PC-3 (cell line): ENCODE measurements around the gene PLCXD1. TPM values are rescaled to one million over a fixed set of nuclear protein-coding genes. Genes with fewer than 3 reads are reported as not detected.

Experiments used
- ATAC-seq: fragments of 200-7000 bp; cut with Tn5 transposase; 2 replicates; pipeline ENCODE4 v1.9.1; 2020; ENCODE audit warnings: mild to moderate bottlenecking, moderate library complexity
- BruUV-seq: library from RNA; stranded (reverse); fragments of 400-500 nt; replicated peaks from 2 replicates; lab custom pipeline; 2021; lab: Mats Ljungman, UMichigan
- CTCF ChIA-PET: fragments of 300-600 bp; sonication (Branson Sonifier 250); formaldehyde crosslinking; loops from one replicate; lab custom pipeline; 2022; ENCODE audit warnings: antibody characterized with exemption; lab: Charles Lee
- POLR2A ChIA-PET: fragments of 300-600 bp; sonication (Branson Sonifier 250); formaldehyde crosslinking; loops from one replicate; lab custom pipeline; 2022; ENCODE audit warnings: antibody characterized with exemption; ENCODE audit not compliant: unreplicated experiment; lab: Charles Lee
- DNase-seq: peaks from one replicate; pipeline ENCODE4 v3.0.0-alpha.2; 2015
- H2AFZ ChIP-seq: fragments of 300-600 bp; sonication (generic); 2 replicates; pipeline ENCODE4 v1.6.0; 2016; ENCODE audit warnings: antibody characterized with exemption, low read length
- H3F3A ChIP-seq: fragments of 300-600 bp; sonication (generic); one replicate; pipeline ENCODE4 v1.6.0; 2017; ENCODE audit warnings: antibody characterized with exemption, low read length, control low read depth, mild to moderate bottlenecking; ENCODE audit not compliant: unreplicated experiment
- H3K27ac ChIP-seq: fragments of 300-600 bp; sonication (generic); 2 replicates; pipeline ENCODE4 v1.5.1; 2016; ENCODE audit warnings: mild to moderate bottlenecking, low read length
- H3K27me3 ChIP-seq: fragments of 300-600 bp; sonication (generic); 2 replicates; pipeline ENCODE4 v1.6.1; 2016; ENCODE audit warnings: low read length, mixed read lengths
- H3K36me3 ChIP-seq: fragments of 300-600 bp; sonication (generic); 2 replicates; pipeline ENCODE4 v1.6.1; 2016; ENCODE audit warnings: low read depth, mixed run types, low read length, mixed read lengths
- H3K4me1 ChIP-seq: fragments of 300-600 bp; sonication (generic); 2 replicates; pipeline ENCODE4 v1.5.1; 2016; ENCODE audit warnings: low read length; ENCODE audit not compliant: insufficient read depth
- H3K4me2 ChIP-seq: fragments of 300-600 bp; sonication (generic); 2 replicates; pipeline ENCODE4 v1.6.0; 2016; ENCODE audit warnings: low read length
- H3K4me3 ChIP-seq: fragments of 300-600 bp; sonication (generic); 2 replicates; pipeline ENCODE4 v1.5.1; 2016; ENCODE audit warnings: mild to moderate bottlenecking, low read length, mixed read lengths
- H3K79me2 ChIP-seq: fragments of 300-600 bp; sonication (generic); 2 replicates; pipeline ENCODE4 v1.6.1; 2017; ENCODE audit warnings: low read length, mixed read lengths
- H3K9ac ChIP-seq: fragments of 300-600 bp; sonication (generic); 2 replicates; pipeline ENCODE4 v1.6.0; 2016; ENCODE audit warnings: mild to moderate bottlenecking, low read length
- H3K9me2 ChIP-seq: fragments of 300-600 bp; sonication (generic); replicated peaks from 2 replicates; pipeline ENCODE4 v1.6.1; 2016; ENCODE audit warnings: mixed run types, low read length, mixed read lengths
- H3K9me3 ChIP-seq: fragments of 300-600 bp; sonication (generic); 2 replicates; pipeline ENCODE4 v1.6.1; 2016; ENCODE audit warnings: low read length, mixed read lengths
- H4K20me1 ChIP-seq: fragments of 300-600 bp; sonication (generic); 2 replicates; pipeline ENCODE4 v1.6.1; 2016; ENCODE audit warnings: low read length, mixed read lengths
- EZH2 ChIP-seq: fragments of 300-600 bp; sonication (generic); IDR thresholded peaks from one replicate; pipeline ENCODE4 v1.6.1; 2017; ENCODE audit warnings: antibody characterized with exemption, mild to moderate bottlenecking, low read length; ENCODE audit not compliant: unreplicated experiment
- EZH2phosphoT487 ChIP-seq: fragments of 300-600 bp; sonication (generic); IDR thresholded peaks from 2 replicates; pipeline ENCODE4 v1.6.1; 2018; ENCODE audit warnings: mild to moderate bottlenecking, antibody characterized with exemption, low read length, borderline replicate concordance
- intact Hi-C: fragments of 100-400 bp; cut with micrococcal nuclease; formaldehyde crosslinking; loops from 2 replicates; pipeline ENCODE4 v1.9.0; 2023
- total RNA-seq: library from RNA; depleted of rRNA; stranded (reverse); fragments of >200 nt; gene quantifications from 2 replicates; pipeline ENCODE4 v1.2.3, GENCODE V29; 2014; rRNA removed
- TF ChIP-seq, protein P1 (sequence below): fragments of 300-600 bp; sonication (generic); conservative IDR thresholded peaks from 2 replicates; pipeline ENCODE4 v1.5.1; 2017; ENCODE audit warnings: antibody characterized with exemption, low read depth, mild to moderate bottlenecking, low read length

PLCXD1 gene
- total RNA-seq, 1 experiment from 2014 or later = 25.7 TPM

DNA sequence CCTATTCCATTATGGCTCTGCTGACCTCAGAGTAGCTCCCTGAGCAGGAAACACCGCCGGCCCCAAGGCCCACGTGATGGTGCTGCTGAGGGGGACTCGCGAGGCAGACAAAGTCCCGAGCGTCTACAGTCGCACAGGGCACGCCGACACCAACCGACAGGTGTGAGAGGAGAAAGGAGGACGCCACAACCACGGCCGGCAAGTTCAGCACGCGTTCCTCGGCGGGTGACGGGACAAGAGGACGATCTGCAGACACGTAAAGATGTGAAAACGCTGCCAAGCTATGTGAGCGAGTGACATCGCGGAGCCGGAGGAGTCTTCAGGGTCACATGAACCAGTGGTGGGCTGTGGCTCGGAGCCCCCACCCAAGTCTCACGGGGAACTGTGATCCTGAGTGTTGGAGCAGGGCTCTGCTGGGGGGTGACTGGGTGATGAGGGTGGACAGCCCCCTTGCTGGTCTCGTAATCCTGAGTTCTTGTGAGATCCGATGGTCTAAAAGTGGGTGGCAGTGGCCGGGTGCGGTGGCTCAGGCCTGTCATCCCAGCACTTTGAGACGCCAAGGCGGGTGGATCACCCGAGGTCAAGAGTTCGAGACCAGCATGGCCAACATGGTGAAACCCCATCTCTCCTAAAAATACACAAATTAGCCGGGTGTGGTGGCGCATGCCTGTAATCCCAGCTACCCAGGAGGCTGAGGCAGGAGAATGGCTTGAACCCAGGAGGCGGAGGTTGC lies 71.6 kb downstream of the PLCXD1 start:
- ATAC-seq (no peak), DNase-seq (no peak)
- TF ChIP-seq EZH2 (no peak), EZH2phosphoT487 (no peak)
- TF ChIP-seq, protein P1, sequence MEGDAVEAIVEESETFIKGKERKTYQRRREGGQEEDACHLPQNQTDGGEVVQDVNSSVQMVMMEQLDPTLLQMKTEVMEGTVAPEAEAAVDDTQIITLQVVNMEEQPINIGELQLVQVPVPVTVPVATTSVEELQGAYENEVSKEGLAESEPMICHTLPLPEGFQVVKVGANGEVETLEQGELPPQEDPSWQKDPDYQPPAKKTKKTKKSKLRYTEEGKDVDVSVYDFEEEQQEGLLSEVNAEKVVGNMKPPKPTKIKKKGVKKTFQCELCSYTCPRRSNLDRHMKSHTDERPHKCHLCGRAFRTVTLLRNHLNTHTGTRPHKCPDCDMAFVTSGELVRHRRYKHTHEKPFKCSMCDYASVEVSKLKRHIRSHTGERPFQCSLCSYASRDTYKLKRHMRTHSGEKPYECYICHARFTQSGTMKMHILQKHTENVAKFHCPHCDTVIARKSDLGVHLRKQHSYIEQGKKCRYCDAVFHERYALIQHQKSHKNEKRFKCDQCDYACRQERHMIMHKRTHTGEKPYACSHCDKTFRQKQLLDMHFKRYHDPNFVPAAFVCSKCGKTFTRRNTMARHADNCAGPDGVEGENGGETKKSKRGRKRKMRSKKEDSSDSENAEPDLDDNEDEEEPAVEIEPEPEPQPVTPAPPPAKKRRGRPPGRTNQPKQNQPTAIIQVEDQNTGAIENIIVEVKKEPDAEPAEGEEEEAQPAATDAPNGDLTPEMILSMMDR = no peak
- no peak overlapping the region for H3K27ac ChIP-seq
- H3F3A ChIP-seq = no peaks in the 10 kb centered on the region
- no peak overlapping the region for H3K4me2 ChIP-seq
- H3K9me2 ChIP-seq = no peaks in the 10 kb centered on the region
- ChIA-PET CTCF (no interaction called here), POLR2A (no interaction called here)
- intact Hi-C loops = no loop called here
- 0 out of 2 replicates have a peak, but pooled peaks cover 8% of the 10 kb centered on the region for H3K79me2 ChIP-seq
- H3K9me3 ChIP-seq = no peaks in the 10 kb centered on the region
- no peak overlapping the region for H3K9ac ChIP-seq
- no peak overlapping the region for H3K4me3 ChIP-seq
- H3K27me3 ChIP-seq = no peaks in the 10 kb centered on the region
- no TSS peak for BruUV-seq
- no peaks in the 10 kb centered on the region for H4K20me1 ChIP-seq
- no peaks in the 10 kb centered on the region for H3K36me3 ChIP-seq
- peaks cover 6% of the 10 kb centered on the region for H3K4me1 ChIP-seq
- H2AFZ ChIP-seq = no peak overlapping the region

Other genes starting within 250 kb of the PLCXD1 start
- gene GTPBP6, start 37.4 kb downstream of the PLCXD1 start, total RNA-seq = 38.8 and 49.0 TPM in 2 replicates
- gene PPP2R3B, start 105.5 kb downstream of the PLCXD1 start, total RNA-seq = 35.2 and 35.4 TPM in 2 replicates